ENCODE results near the gene NCDN.

Gene NCDN

GRCh38 chr1:35557611-35558373 lies at the start of gene NCDN:
TSS of gene NCDN (plus strand) at chr1:35557799. CDS start at chr1:35558191, 392 bp downstream.
- DNase-seq = peak; percentile 95

- no peak for DNase-seq
These were observed 49.7 kb upstream of the NCDN start for GRCh38 chr1:35507947-35508346.

- DNase-seq = no peak
These were observed 48.0 kb upstream of the NCDN start for GRCh38 chr1:35509558-35509957.

- no peak for DNase-seq
These were observed 46.3 kb upstream of the NCDN start for GRCh38 chr1:35511305-35511704.

- no peak for DNase-seq
These were observed 39.4 kb upstream of the NCDN start for GRCh38 chr1:35518183-35518582.

- no peak for DNase-seq
These were observed 38.2 kb upstream of the NCDN start for GRCh38 chr1:35519432-35519831.

- no peak for DNase-seq
These were observed 33.5 kb upstream of the NCDN start for GRCh38 chr1:35524106-35524505.

- no peak for DNase-seq
These were observed 27.4 kb upstream of the NCDN start for GRCh38 chr1:35530168-35530567.

- no peak for DNase-seq
These were observed 26.7 kb upstream of the NCDN start for GRCh38 chr1:35530946-35531345.

- DNase-seq = no peak
These were observed 26.2 kb upstream of the NCDN start for GRCh38 chr1:35531368-35531767.

- DNase-seq = no peak
These were observed 24.9 kb upstream of the NCDN start for GRCh38 chr1:35532497-35533223.

- DNase-seq = no peak
These were observed 24.0 kb upstream of the NCDN start for GRCh38 chr1:35533586-35533985.

GRCh38 chr1:35535243-35535642 lies 22.4 kb upstream of the NCDN start:
- no peak for DNase-seq

- DNase-seq = no peak
These were observed 20.9 kb upstream of the NCDN start for GRCh38 chr1:35536556-35537162.

- no peak for DNase-seq
These were observed 19.8 kb upstream of the NCDN start for GRCh38 chr1:35537806-35538205.

GRCh38 chr1:35539073-35539823 lies 18.4 kb upstream of the NCDN start:
- peak; percentile 53 for DNase-seq

- no peak for DNase-seq
These were observed 17.8 kb upstream of the NCDN start for GRCh38 chr1:35539824-35540261.

- DNase-seq = peak; percentile 70
These were observed 12.6 kb upstream of the NCDN start for GRCh38 chr1:35544976-35545375.

- no peak for DNase-seq
These were observed 11.0 kb upstream of the NCDN start for GRCh38 chr1:35546614-35547013.

- DNase-seq = no peak
These were observed 3.7 kb upstream of the NCDN start for GRCh38 chr1:35553851-35554250.

GRCh38 chr1:35554266-35555211 lies 3.1 kb upstream of the NCDN start:
- DNase-seq = no peak

GRCh38 chr1:35555212-35555584 lies 2.4 kb upstream of the NCDN start:
- no peak for DNase-seq
